KOPT-K1 (cell line): ENCODE measurements around the gene RNU5B-1.
"Not testable (repeated sequence)": the region's sequence is repeated elsewhere in the genome, so short reads cannot be mapped to it uniquely, and the experiment has no call there.

Experiments
- H3K27ac ChIP-seq: fragments of 200-600 bp; sonication (generic); 2 replicates; pipeline ENCODE4 v1.5.1; 2016; ENCODE audit warnings: antibody characterized with exemption, mild to moderate bottlenecking, low read depth, low read length; ENCODE audit not compliant: poor library complexity, severe bottlenecking
- H3K36me3 ChIP-seq: fragments of 200-600 bp; sonication (generic); 2 replicates; pipeline ENCODE4 v1.5.1; 2017; ENCODE audit warnings: antibody characterized with exemption, mild to moderate bottlenecking, low read length, moderate library complexity; ENCODE audit not compliant: insufficient read depth
- H3K9me3 ChIP-seq: fragments of 200-600 bp; sonication (generic); 2 replicates; pipeline ENCODE4 v1.5.1; 2017; ENCODE audit warnings: antibody characterized with exemption, low read length, mild to moderate bottlenecking; ENCODE audit not compliant: insufficient read depth, poor library complexity, severe bottlenecking

The RNU5B-1 gene

DNA sequence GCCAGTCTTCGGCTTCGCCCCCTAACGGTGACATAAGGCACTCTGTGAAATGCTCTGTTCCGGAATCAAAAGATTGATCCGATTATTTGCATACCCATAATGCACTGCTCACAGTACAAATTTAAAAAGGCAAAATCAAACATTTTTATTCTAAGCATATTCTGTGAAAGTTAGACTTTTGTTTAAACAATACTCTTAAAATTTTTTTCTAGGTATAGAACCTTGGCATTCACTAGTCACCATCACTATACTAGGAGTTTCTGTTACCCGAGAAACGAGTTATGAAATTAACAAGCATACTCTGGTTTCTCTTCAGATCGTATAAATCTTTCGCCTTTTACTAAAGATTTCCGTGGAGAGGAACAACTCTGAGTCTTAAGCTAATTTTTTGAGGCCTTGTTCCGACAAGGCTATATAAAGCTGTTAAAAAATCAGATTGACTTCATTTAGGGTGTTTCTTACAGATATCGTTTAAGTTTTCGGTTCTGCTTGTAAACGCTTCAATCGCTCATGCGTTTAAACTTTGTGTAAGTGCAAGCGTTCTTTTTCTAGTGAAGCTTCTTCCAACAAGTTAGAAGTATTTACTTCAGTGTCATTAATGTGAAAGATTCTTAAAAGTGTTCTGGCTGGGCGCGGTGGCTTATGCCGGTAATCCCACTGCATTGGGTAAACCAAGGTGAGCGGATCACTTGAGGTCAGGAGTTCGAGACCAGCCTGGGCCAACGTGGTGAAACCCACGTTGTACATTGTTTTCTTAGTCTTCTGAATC, at the start of gene RNU5B-1:
Gene RNU5B-1, plus strand, starts transcription at position 297 of the 769 bp plus-strand sequence.
- H3K27ac ChIP-seq: peak within 1 kb of the TSS; percentile 85
- H3K9me3 ChIP-seq: no peaks in the 10 kb centered on the region
- no peaks in the 10 kb centered on the region for H3K36me3 ChIP-seq

DNA sequence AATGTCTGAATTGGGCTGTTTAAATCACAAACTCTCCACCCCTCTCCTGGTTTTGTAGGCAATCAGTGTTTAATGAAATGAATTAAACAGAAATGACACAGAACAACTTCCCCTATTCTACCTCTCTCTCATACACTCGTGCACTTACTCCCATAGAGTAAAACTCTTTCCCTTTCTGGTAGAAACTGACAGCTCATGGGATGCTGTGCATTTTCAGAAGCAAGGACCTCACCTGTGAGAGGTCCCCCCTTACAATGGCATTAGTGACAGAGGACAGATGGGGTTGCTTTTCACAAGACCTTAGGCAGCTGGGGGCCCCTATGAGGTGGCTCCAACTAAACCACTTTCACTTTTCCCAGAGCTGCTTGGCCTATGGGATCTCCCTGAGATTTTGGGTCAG, 49.7 kb upstream of the RNU5B-1 start:
- Histone ChIP-seq H3K27ac (no peak overlapping the region), H3K9me3 (no peaks in the 10 kb centered on the region), H3K36me3 (peaks cover 36% of the 10 kb centered on the region)

DNA sequence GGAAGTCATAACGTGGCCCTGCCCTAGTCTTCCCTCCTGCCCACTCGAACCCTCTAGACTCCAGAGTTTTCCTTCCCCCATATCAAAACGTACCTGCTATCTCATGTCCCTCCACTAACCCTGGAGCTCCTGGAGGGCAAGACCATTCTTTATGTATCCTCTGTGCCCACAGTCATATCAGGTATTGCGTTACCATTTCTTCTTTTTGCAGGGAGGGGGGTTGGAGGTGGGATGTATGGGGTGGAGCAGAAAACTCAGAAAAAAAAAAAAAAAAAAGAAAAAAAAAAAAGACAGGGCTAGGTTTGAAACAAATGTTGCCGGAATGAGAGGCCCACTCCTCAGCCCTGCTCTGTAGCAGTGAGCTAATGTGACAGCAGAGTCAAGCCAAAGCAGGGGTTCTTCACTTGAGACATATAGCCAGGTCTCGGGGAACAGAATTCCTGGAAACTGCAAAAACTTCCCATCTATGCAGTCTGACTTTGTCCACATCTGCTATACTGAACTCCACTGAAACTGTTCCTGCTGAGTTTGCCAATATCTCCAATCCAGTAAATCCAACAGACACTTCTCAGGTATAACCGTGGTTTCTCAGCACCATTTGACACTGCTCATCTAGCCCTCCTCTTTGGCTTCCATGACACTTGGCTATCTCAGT, 48.9 kb upstream of the RNU5B-1 start:
- peaks cover 44% of the 10 kb centered on the region for H3K36me3 ChIP-seq
- H3K9me3 ChIP-seq: no peaks in the 10 kb centered on the region
- H3K27ac ChIP-seq: no peak overlapping the region

DNA sequence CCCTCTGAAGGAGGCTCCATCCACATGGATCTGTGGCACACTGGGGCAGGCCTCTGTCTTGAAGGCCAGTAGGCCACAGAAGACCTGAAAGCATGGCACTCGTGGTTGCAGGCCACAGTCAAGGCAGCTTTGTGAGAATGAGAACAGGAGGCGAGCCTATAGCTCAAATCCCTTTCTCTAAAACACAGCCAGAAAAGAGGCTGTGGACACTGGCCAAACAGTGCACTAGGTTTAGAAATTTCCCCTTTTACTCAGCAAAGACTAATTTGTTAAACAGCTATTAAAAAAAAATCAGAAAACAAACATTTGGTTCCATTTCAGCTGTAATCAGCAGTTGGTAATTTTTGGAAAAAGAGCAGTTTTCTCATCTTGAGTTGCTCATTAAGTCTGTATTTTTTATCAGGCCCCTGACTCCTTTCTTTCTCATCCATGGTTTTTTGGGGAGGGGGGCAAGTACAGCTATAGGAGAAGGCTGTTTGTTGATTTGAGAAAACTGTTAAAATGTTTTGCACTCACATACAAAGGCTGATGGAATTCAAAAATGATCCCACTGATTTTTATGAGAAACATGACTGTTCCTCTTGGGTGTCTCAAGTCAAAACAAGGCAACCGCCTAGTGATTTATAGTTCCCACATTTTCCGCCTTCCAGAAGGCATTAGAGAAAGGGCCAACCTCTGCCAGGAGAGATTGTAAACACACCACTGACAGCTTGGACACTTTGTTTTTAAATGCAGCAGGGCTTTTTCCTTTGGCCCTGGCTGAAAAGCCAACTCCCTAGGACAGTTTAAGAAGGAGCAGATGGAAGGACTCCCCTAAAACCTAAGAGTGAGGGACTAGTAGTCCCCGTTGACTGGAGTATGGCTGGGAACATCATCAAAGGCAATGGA, 45.9 kb upstream of the RNU5B-1 start:
- no peak overlapping the region for H3K27ac ChIP-seq
- H3K36me3 ChIP-seq: peaks cover 71% of the 10 kb centered on the region
- no peaks in the 10 kb centered on the region for H3K9me3 ChIP-seq

DNA sequence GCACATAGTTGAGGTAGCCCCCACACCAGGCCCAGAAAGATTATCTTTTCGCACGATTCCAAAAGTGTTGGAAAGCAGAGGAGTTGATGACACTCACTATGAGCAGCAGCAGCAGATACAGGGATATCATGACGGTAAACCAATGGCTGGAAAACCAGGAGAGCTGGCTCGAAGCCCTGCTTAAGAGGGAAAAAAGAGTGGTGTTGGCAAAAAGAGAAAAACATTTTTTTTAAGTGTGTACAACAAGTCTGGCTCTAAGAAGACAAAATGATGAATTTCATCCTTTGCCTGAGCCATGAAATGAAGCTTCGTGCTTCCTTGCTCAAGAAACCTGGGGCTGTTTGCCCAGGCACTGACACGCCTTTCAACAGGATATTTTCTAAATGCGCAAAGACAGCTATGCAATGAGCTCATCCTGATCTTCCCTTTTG, 45.1 kb upstream of the RNU5B-1 start:
- Histone ChIP-seq H3K9me3 (no peaks in the 10 kb centered on the region), H3K27ac (no peak overlapping the region), H3K36me3 (peaks cover 71% of the 10 kb centered on the region)

DNA sequence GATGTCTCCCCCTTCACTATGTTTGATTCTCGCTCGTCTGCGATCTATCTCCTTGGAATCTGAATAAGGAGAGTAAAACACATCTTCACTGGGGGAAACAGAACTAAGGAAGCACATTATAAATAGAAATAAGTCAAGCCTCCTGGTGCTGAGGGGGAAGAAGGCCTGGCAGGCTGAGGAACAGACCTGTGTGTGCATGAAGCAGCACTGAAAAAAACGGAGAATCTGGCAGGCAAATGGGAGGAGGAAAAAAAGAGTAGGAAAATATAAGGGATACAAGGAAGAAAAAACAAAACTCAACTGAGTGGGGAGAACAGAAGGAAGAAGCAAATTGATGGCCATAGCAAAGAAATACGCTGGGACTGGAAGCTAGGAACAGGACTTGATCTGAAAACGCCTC, 43.5 kb upstream of the RNU5B-1 start:
- Histone ChIP-seq H3K36me3 (peaks cover 74% of the 10 kb centered on the region), H3K27ac (no peak overlapping the region), H3K9me3 (no peaks in the 10 kb centered on the region)

DNA sequence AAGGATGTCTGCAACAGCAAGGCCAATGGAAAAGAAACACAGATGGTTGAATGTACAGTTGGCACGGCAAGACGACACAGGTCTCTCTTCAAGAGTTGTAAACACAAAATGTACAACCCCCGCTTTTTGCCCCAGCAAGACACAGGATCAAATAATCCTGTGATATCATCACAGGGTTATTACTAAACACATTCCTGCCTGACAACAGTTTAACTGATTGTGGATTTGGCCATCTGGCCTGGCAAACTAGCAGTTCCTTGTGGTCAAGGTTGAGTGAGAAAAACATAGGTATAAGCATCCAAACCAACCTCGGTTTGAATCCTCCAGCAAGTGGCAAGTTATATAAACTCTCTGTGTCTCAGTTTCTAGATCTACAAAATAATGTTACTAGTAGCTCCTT, 41.2 kb upstream of the RNU5B-1 start:
- peaks cover 74% of the 10 kb centered on the region for H3K36me3 ChIP-seq

DNA sequence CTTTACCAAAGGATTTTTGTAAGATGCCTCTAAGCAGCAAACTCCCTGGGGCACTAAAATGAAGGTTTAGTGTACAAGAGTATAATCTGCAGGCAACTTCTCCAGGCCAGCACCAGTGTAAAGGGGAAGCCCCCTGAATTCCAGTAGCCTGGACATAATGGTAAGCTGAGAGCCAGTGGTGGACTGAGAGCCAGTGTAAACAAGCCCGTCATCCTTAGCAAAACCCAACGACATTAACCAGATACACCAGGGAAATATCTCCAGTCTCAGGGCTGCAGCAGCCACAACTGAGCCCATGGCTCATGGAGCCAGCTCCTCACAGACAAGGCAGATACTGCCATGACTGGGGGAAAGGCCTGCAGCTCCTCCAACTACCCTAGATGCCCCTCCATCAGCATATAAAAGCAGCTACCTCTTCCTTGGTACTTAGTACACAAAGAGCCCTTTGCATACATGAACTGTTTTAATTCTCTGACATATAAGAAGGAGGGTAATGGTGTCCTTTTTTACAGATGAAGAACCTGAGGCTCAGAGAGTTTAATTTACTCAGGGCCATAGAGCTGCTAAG, 39.5 kb upstream of the RNU5B-1 start:
- peaks cover 69% of the 10 kb centered on the region for H3K36me3 ChIP-seq
- no peak overlapping the region for H3K27ac ChIP-seq
- no peaks in the 10 kb centered on the region for H3K9me3 ChIP-seq

More for the DNA sequence above, 41.2 kb upstream of the RNU5B-1 start:
- no peaks in the 10 kb centered on the region for H3K9me3 ChIP-seq
- H3K27ac ChIP-seq: no peak overlapping the region

DNA sequence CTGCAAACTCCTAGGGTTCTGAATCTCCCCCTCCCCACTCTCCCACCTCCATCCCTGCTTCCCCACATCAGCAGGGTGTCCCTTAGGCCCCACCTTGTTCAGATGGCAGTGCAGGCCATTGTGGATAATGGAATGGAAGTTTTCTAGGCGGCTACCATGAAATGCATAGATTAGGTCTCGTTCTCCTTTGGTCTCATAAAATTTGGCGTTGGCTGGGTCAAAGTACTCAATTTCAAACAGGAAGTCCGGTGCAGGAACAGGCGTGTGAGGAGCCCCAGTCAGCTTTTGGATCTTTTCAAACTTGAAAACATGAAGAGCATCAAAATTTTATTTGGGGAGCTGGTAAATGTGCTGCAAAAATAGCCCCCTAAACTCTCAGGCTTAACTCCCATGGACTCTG, 38.0 kb upstream of the RNU5B-1 start:
- H3K27ac ChIP-seq: no peak overlapping the region
- no peaks in the 10 kb centered on the region for H3K9me3 ChIP-seq
- H3K36me3 ChIP-seq: peaks cover 66% of the 10 kb centered on the region

DNA sequence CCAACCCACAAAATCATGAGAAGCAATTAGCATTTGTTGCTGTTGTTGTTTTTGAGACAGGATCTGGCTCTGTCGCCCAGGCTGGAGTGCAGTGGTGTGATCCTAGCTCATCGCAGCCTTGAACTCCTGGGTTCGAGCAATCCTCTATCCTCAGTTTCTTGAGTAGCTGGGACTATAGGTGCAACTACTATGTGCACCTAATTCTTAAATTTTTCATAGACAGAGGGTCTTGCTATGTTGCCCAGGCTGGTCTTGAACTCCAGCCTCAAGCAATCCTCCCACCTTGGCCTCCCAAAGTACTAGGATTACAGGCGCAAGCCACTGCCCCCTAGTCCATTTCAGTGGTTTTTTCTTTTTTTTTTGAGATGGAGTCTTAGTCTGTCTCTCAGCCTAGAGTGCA, 36.1 kb upstream of the RNU5B-1 start:
- Histone ChIP-seq H3K9me3 (no peaks in the 10 kb centered on the region), H3K36me3 (peaks cover 51% of the 10 kb centered on the region), H3K27ac (no peak overlapping the region)

DNA sequence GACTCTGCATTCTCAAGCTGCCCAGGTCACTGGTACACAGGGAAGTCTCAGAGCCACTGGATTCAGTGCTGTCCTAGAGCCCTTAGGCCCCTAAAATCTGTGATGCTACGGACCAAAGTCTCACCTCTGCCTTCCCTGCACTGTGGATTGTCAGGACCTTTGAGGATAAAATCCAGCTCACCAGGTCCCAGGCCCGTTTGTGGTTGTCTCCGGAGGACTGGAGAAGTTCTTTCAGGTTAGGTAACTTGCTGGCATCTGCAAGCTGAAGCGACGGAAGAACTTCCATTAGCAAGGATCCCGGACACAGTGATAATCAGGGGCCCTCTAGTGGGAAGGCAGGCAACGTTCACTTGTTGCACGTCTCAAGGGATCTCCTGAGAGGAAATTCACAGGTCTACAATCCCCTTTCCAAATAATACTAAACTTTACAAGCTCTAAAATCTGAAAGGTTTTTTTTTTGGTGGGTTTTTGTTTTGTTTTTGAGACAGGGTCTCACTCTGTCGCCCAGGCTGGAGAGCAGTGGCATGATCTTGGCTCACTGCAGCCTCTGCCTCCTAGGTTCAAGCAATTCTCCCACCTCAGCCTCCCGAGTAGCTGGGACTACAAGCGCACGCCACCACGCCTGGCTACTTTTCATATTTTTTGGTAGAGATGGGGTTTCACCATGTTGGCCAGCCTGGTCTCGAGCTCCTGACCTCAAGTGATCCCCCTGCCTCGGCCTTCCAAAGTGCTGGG, 33.5 kb upstream of the RNU5B-1 start:
- not testable (repeated sequence) for H3K27ac ChIP-seq, H3K9me3 ChIP-seq
- H3K36me3 ChIP-seq: peaks cover 36% of the 10 kb centered on the region

DNA sequence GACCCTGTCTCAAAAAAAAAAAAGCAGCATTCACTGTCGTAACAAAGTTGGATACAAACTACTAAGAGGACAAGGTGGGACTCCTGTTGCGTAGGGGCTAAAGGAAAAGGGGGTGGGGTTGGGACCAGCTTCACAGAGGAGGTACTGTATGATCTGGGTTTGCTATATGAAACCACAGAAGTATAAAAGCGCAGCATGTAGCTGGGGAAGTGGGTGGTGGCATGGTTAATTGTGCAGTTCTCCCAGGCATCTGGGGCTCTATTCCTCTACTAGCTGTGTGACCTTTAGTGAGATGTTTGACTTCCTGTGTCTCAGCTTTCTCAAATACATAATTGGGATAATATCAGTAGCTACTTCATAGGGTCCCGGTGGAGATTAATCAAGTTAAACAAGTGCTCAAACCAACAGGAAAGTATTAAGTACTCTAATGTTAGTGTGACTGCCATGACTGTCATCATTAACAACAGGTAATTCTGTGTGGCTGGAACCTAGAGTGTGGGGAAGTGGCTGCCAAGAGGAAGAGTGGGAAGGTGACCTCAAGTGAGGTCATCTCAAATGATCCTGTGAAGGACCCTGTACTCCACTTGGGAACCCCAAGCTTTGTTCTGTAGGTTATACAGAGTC, 29.3 kb upstream of the RNU5B-1 start:
- peaks cover 22% of the 10 kb centered on the region for H3K36me3 ChIP-seq
- no peak overlapping the region for H3K27ac ChIP-seq
- no peaks in the 10 kb centered on the region for H3K9me3 ChIP-seq

DNA sequence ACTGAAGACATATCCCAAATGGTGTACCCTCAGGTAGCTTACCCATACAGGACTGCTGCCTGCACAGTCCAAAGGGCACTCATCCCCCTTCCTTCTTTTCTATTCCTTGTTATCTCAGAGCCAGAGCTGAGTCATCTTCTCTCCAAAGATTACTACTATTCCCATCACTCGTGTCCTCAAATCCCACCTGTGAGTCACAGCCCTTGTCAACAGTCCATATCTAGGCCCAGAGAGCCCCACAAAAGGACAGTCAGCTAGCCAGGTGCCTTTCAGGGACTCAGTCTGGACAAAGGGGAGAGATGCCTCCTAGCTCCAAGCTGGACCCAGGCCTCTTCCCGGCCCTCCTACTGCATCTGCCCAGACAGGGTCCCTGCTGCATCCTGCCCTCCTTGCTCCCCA, 28.8 kb upstream of the RNU5B-1 start:
- H3K36me3 ChIP-seq: peaks cover 17% of the 10 kb centered on the region; the same call in 1 of the 2 replicates
- H3K27ac ChIP-seq: peak overlapping the region; percentile 5
- H3K9me3 ChIP-seq: no peaks in the 10 kb centered on the region

DNA sequence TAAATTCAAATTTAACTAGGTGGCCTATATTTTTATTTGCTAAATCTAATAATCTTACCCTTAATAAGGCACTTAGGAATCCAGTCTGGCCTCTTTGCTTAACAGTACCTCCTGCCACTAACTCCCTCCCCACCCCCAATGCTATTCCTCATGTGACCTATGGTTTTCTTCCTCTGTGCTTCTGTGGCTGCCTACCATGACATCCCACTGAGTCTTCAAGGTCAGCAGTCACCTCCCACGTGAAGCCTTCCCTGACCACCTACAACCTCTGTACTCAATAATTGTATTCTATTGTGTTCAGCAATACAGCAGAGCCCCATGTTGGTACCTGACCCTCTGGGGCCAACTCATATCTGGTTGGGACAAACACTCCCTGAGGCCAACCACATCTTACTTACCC, 27.5 kb upstream of the RNU5B-1 start:
- Histone ChIP-seq H3K27ac (no peak overlapping the region), H3K36me3 (peaks cover 19% of the 10 kb centered on the region; the same call in 1 of the 2 replicates), H3K9me3 (no peaks in the 10 kb centered on the region)
